MCF 10A (cell line): ENCODE measurements around the gene ST7. TPM values are rescaled to one million over a fixed set of nuclear protein-coding genes. Genes with fewer than 3 reads are reported as not detected.
"Not testable (repeated sequence)": the region's sequence is repeated elsewhere in the genome, so short reads cannot be mapped to it uniquely, and the experiment has no call there.

Experiments
- BruUV-seq: library from RNA; stranded (reverse); fragments of 400-500 nt; replicated peaks from 2 replicates; lab custom pipeline; 2021; lab: Mats Ljungman, UMichigan
- CTCF ChIA-PET: fragments of 300-600 bp; sonication (Branson Sonifier 250); formaldehyde crosslinking; extraction: SDS; loops from one replicate; lab custom pipeline; 2021; ENCODE audit warnings: antibody characterized with exemption, inconsistent platforms; lab: Yijun Ruan, JAX
- POLR2A ChIA-PET: fragments of 300-600, 350-650 bp; sonication (Branson Sonifier 250); formaldehyde crosslinking; extraction: SDS; loops from one replicate; lab custom pipeline; 2020; ENCODE audit warnings: antibody characterized with exemption, inconsistent platforms; lab: Yijun Ruan, JAX
- DNase-seq: peaks from one replicate; pipeline ENCODE4 v3.0.0-alpha.2; 2018; ENCODE audit not compliant: unreplicated experiment
- H3K27ac Mint-ChIP-seq: one replicate; pipeline ENCODE4 v1.8.0; 2022; ENCODE audit warnings: mild to moderate bottlenecking, low read depth, mixed read lengths; ENCODE audit not compliant: unreplicated experiment
- H3K27me3 Mint-ChIP-seq: one replicate; pipeline ENCODE4 v1.8.0; 2022; ENCODE audit warnings: mixed read lengths; ENCODE audit not compliant: insufficient read depth, unreplicated experiment
- H3K36me3 Mint-ChIP-seq: one replicate; pipeline ENCODE4 v1.8.0; 2022; ENCODE audit warnings: mild to moderate bottlenecking, moderate library complexity, mixed read lengths; ENCODE audit not compliant: insufficient read depth, unreplicated experiment
- H3K4me1 Mint-ChIP-seq: one replicate; pipeline ENCODE4 v1.8.0; 2022; ENCODE audit warnings: mixed read lengths; ENCODE audit not compliant: insufficient read depth, unreplicated experiment
- H3K4me3 Mint-ChIP-seq: one replicate; pipeline ENCODE4 v1.8.0; 2022; ENCODE audit warnings: mild to moderate bottlenecking, moderate library complexity, mixed read lengths; ENCODE audit not compliant: unreplicated experiment
- H3K9me3 Mint-ChIP-seq: one replicate; pipeline ENCODE4 v1.8.0; 2022; ENCODE audit warnings: mixed read lengths; ENCODE audit not compliant: unreplicated experiment
- intact Hi-C: fragments of 100-400 bp; cut with micrococcal nuclease; formaldehyde crosslinking; loops from 2 replicates; pipeline ENCODE4 v1.14.1; 2022
- total RNA-seq: library from RNA; stranded (reverse); gene quantifications from 2 replicates; pipeline ENCODE4 v1.2.3, GENCODE V29; 2022
- TF ChIP-seq, protein P1 (sequence below): fragments of 200-600 bp; IDR thresholded peaks from one replicate; pipeline ENCODE4 v1.8.0; 2022; ENCODE audit warnings: antibody characterized with exemption, mild to moderate bottlenecking; ENCODE audit not compliant: unreplicated experiment

The ST7 gene
- total RNA-seq, 1 experiment from 2014 or later = 18.5 TPM

DNA sequence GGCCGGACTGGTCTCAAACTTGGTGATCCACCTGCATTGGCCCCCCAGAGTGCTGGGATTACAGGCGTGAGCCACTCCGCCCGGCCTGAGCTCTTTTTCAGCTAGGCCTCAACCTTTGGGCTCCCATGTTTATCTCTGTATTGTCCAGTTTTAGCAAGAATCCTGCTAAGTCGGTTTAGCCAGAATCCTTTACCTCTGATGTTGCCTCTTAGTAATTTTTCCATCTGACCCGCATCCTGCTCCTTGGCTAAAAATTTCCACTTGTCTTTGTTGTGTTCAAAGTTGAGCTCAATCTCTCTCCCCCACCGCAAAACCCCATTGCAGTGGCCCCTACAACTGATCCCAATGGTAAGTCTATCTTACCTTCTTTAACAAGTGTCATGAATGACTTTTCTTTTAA is 20.7 kb upstream of the ST7 start:
- peaks cover 6% of the 10 kb centered on the region for H3K4me1 Mint-ChIP-seq
- intact Hi-C loops = loop anchor here (5.0 kb wide), 1 partner anchor 455 kb away; no protein-coding TSS in a partner anchor
- TF ChIP-seq, protein P1, sequence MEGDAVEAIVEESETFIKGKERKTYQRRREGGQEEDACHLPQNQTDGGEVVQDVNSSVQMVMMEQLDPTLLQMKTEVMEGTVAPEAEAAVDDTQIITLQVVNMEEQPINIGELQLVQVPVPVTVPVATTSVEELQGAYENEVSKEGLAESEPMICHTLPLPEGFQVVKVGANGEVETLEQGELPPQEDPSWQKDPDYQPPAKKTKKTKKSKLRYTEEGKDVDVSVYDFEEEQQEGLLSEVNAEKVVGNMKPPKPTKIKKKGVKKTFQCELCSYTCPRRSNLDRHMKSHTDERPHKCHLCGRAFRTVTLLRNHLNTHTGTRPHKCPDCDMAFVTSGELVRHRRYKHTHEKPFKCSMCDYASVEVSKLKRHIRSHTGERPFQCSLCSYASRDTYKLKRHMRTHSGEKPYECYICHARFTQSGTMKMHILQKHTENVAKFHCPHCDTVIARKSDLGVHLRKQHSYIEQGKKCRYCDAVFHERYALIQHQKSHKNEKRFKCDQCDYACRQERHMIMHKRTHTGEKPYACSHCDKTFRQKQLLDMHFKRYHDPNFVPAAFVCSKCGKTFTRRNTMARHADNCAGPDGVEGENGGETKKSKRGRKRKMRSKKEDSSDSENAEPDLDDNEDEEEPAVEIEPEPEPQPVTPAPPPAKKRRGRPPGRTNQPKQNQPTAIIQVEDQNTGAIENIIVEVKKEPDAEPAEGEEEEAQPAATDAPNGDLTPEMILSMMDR = no peak
- POLR2A ChIA-PET = interaction anchor here (0.5 to 1.6 kb wide), 3 partner anchors 22 to 475 kb away, joined by 3 to 4 read pairs (median 4); no protein-coding TSS in a partner anchor
- H3K4me3 Mint-ChIP-seq = no peak overlapping the region
- H3K27ac Mint-ChIP-seq = no peak overlapping the region
- no TSS peak for BruUV-seq
- H3K9me3 Mint-ChIP-seq = no peaks in the 10 kb centered on the region
- H3K36me3 Mint-ChIP-seq = no peaks in the 10 kb centered on the region
- DNase-seq = no peak
- peaks cover 15% of the 10 kb centered on the region for H3K27me3 Mint-ChIP-seq
- CTCF ChIA-PET = interaction anchor here (0.6 to 7.1 kb wide), 19 partner anchors 8 to 756 kb away, joined by 3 to 91 read pairs (median 3); no protein-coding TSS in a partner anchor

DNA sequence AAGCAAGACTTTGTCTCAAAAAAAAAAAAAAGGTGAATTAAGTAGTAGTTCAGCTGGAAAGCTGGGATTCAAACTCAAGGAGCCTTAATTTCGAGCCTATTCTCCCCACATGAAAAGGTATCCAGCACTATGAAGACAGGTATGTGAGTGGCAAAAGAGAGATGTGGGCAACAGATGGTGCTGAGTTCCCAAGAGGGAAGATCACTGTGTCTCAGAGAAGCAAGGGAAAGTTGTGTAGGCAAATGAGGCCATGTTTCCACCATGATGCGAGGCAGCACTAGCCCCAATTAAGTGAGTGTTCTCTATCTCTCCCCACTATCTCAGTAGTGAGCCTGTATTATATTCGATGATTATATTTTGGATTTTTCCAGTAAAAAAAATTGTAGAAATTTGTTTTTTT is 19.8 kb upstream of the ST7 start:
- no peak overlapping the region for H3K27ac Mint-ChIP-seq
- H3K4me1 Mint-ChIP-seq = peaks cover 6% of the 10 kb centered on the region
- ChIA-PET POLR2A (interaction anchor here (0.8 to 1.6 kb wide), 3 partner anchors 21 to 186 kb away, joined by 3 to 4 read pairs (median 4); no protein-coding TSS in a partner anchor), CTCF (interaction anchor here (0.6 to 7.1 kb wide), 8 partner anchors 15 to 757 kb away, joined by 3 to 91 read pairs (median 4); no protein-coding TSS in a partner anchor)
- TF ChIP-seq, protein P1 = no peak
- BruUV-seq = no TSS peak
- H3K9me3 Mint-ChIP-seq = no peaks in the 10 kb centered on the region
- DNase-seq = no peak
- peaks cover 15% of the 10 kb centered on the region for H3K27me3 Mint-ChIP-seq
- intact Hi-C loops = loop anchor here (5.0 kb wide), 1 partner anchor 454 kb away; no protein-coding TSS in a partner anchor
- no peak overlapping the region for H3K4me3 Mint-ChIP-seq
- no peaks in the 10 kb centered on the region for H3K36me3 Mint-ChIP-seq

DNA sequence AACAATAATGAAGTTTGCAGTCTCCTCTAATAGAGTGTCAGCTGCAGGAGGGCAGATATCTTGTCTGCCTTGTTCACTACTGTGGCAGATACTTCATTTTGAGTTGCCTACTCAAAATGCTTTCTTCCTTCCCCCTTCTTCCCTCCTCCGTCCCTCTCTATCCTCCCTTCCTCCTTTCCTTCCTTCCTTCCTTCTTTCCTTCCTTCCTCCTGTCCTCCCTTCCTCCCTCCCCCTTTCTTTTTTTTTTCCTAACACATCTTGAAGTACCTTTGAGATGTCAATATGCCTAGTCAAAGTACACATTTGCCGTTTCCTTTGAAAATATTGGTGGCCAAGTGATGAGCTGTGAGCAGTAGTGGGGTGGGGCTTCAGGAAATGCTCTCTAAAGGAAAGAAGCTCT is 18.7 kb upstream of the ST7 start:
- no peak overlapping the region for H3K27ac Mint-ChIP-seq
- no peaks in the 10 kb centered on the region for H3K36me3 Mint-ChIP-seq
- no peak overlapping the region for H3K4me3 Mint-ChIP-seq
- BruUV-seq = no TSS peak
- ChIA-PET CTCF (interaction anchor here (0.7 to 1.3 kb wide), 2 partner anchors 57 to 193 kb away, joined by 3 to 4 read pairs; no protein-coding TSS in a partner anchor), POLR2A (no interaction called here)
- intact Hi-C loops = loop anchor here (5.0 kb wide), 1 partner anchor 453 kb away; no protein-coding TSS in a partner anchor
- TF ChIP-seq, protein P1 = no peak
- no peak for DNase-seq
- H3K27me3 Mint-ChIP-seq = peaks cover 15% of the 10 kb centered on the region
- peaks cover 6% of the 10 kb centered on the region for H3K4me1 Mint-ChIP-seq
- no peaks in the 10 kb centered on the region for H3K9me3 Mint-ChIP-seq

DNA sequence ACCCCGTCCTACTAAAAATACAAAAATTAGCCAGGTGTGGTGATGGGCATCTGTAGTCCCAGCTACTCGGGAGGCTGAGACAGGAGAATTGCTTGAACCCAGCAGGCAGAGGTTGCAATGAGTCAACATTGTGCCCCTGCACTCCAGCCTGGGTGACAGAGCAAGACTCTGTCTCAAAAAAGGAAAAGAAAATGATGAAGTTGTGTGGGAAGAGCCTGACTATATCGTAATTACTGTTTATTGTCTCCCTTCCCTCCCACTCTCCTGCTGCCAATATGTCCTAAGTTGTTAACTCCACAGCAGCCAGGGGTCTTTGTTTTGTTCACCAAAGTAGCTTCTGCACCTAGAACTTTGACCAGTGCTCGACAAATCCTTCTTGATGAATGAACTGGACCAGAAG is 16.5 kb upstream of the ST7 start:
- POLR2A ChIA-PET, H3K36me3 Mint-ChIP-seq, BruUV-seq, DNase-seq, H3K27ac Mint-ChIP-seq, intact Hi-C loops, H3K9me3 Mint-ChIP-seq, H3K4me1 Mint-ChIP-seq, H3K4me3 Mint-ChIP-seq: not testable (repeated sequence)
- CTCF ChIA-PET = interaction anchor here (0.6 kb wide), 1 partner anchor 22 kb away, joined by 4 read pairs; no protein-coding TSS in a partner anchor
- peaks cover 15% of the 10 kb centered on the region for H3K27me3 Mint-ChIP-seq
